Fibroblast of villous mesenchyme (primary cell): ENCODE data around the gene PLD2. TPM values are rescaled to one million over a fixed set of nuclear protein-coding genes. Genes with fewer than 3 reads are reported as not detected.

Experiments used
- DNase-seq: peaks from one replicate; pipeline ENCODE4 v3.0.0-alpha.2; 2010; ENCODE audit warnings: low read depth
- H3K4me3 ChIP-seq: 2 replicates; pipeline ENCODE4 v1.5.1; 2011; ENCODE audit warnings: low read depth, mild to moderate bottlenecking, low read length
- CTCF ChIP-seq: IDR thresholded peaks from 2 replicates; pipeline ENCODE4 v1.5.1; 2012; ENCODE audit warnings: low read depth, mild to moderate bottlenecking, low read length; ENCODE audit not compliant: insufficient read depth
- total RNA-seq: library from RNA; depleted of rRNA; stranded (reverse); fragments of >200 nt; gene quantifications from 2 replicates; pipeline ENCODE4 v1.2.3, GENCODE V29; 2012

The PLD2 gene
- total RNA-seq, 1 donor, result 11.7 TPM

- H3K4me3 ChIP-seq, result no peak overlapping the region
- no peak for DNase-seq
- TF ChIP-seq CTCF, result no peak
Observed at GRCh38 chr17:4769628-4770027, 37.3 kb upstream of the PLD2 start.

- no peak within 1 kb of the TSS for H3K4me3 ChIP-seq
- DNase-seq, result no peak
- TF ChIP-seq CTCF, result no peak
Observed at GRCh38 chr17:4771519-4772234, 35.3 kb upstream of the PLD2 start, which contains the start of gene TM4SF5. TSS of gene TM4SF5 (plus strand) at chr17:4771886. CDS start at chr17:4771923, 37 bp downstream.

GRCh38 chr17:4772235-4772613 lies 34.7 kb upstream of the PLD2 start:
- no peak for TF ChIP-seq CTCF
- H3K4me3 ChIP-seq, result no peak overlapping the region
- no peak for DNase-seq

GRCh38 chr17:4777969-4778760 lies 28.8 kb upstream of the PLD2 start:
- DNase-seq, result peak; percentile 54
- no peak overlapping the region for H3K4me3 ChIP-seq
- TF ChIP-seq CTCF, result no peak

- no peak overlapping the region for H3K4me3 ChIP-seq
- no peak for TF ChIP-seq CTCF
- DNase-seq, result no peak
Observed at GRCh38 chr17:4780325-4780955, 26.5 kb upstream of the PLD2 start.

- DNase-seq, result no peak
- no peak for TF ChIP-seq CTCF
- no peak overlapping the region for H3K4me3 ChIP-seq
Observed at GRCh38 chr17:4782652-4783051, 24.3 kb upstream of the PLD2 start.
